Pancreas (tissue), 10 donors: ENCODE data around the gene PGD. TPM values are rescaled to one million over a fixed set of nuclear protein-coding genes. Genes with fewer than 3 reads are reported as not detected.

Experiments used
- ATAC-seq, 4 donors: fragments of 200-7000 bp; cut with Tn5 transposase; one replicate each; pipeline versions ENCODE4 v1.8.0 to v1.9.1; 2020; ENCODE audit warnings: mild to moderate bottlenecking in 4 of 4, moderate library complexity in 4 of 4
- DNase-seq, 6 donors: peaks; one replicate each; pipeline ENCODE4 v3.0.0-alpha.2; 2020
- FAIRE-seq: peaks from 2 replicates; lab custom pipeline; 2012; peaks lifted over from hg19 to GRCh38; lab: Jason Lieb, UNC
- H3K27ac ChIP-seq, 4 donors: fragments of 200-600 bp; sonication (generic); 1 replicate in 3 of 4; 2 replicates in 1 of 4; pipeline versions ENCODE4 v1.5.0 to v1.8.0; 2020
- H3K27me3 ChIP-seq, 4 donors: fragments of 200-600 bp; one replicate each; pipeline ENCODE4 v1.8.0; 2021
- H3K36me3 ChIP-seq, 3 donors: fragments of 200-600 bp; sonication (generic) in 1 of 3; one replicate each; pipeline versions ENCODE4 v1.5.0 to v1.8.0; 2020 to 2021
- H3K4me1 ChIP-seq, 3 donors: fragments of 200-600 bp; one replicate each; pipeline ENCODE4 v1.8.0; 2021
- H3K4me3 ChIP-seq, 4 donors: fragments of 200-600 bp; sonication (generic) in 2 of 4; one replicate each; pipeline versions ENCODE4 v1.5.0 to v1.8.0; 2020 to 2021
- H3K9me3 ChIP-seq, 4 donors: fragments of 200-600 bp; one replicate each; pipeline ENCODE4 v1.8.0; 2021
- WGBS, 2 donors: extraction: QIAGEN DNeasy Blood & Tissue Kit; methylation state at CpG; one replicate each; pipeline ENCODE4 v1.1.7; 2013; 5-methylcytosine and 5-hydroxymethylcytosine counted together
- intact Hi-C, 3 donors: fragments of 100-400 bp; cut with DNase I; formaldehyde crosslinking; loops; one replicate each; pipeline versions ENCODE4 v1.11.1 to v1.14.2; 2022
- polyA plus RNA-seq, 2 donors: library from polyadenylated mRNA; stranded (reverse); fragments of 200-250 nt; gene quantifications; one replicate each; pipeline ENCODE4 v1.2.3, GENCODE V29; 2013
- total RNA-seq, 6 donors: library from RNA; stranded (reverse); fragmentation: NEBNext Ultra II Directional in 4 of 6; extraction: Animal tissue kit (Norgen Biotek cat#: 25700) in 4 of 6; gene quantifications; one replicate each; pipeline versions ENCODE4 v1.2.1 to v1.2.4, GENCODE V29; 2021 to 2023
- TF ChIP-seq, protein P1 (sequence below), 4 donors: fragments of 200-600 bp; sonication (generic) in 3 of 4; IDR thresholded peaks; one replicate each; pipeline versions ENCODE4 v1.5.0 to v1.8.0; 2021; ENCODE audit warnings: antibody characterized with exemption in 4 of 4
- donor health status: healthy with polysubstance abuse.
- donor health status: DM: no; HTN: no; CAD: no; lungs with moderate emphysema.
- donor health status: DM: no; HTN: no; CAD: no.
- donor health status: control.
- donor health status: control.
- donor health status: Bipolar disorder and iron deficiency.
- donor health status: DM: yes; HTN: yes; CAD: no.
- donor health status: DM: no; HTN: no; CAD: no.
- donor health status: DM: no; HTN: no; CAD: no.
- donor health status: DM: yes; HTN: yes; CAD: no.

Gene PGD
- total and polyA plus RNA-seq, 8 donors, result 12.7 to 40.0 (median 23.3) TPM

- Histone ChIP-seq H3K4me1 (no peaks in the 10 kb centered on the region), H3K4me3 (no peak overlapping the region), H3K27ac (no peak overlapping the region), H3K36me3 (peaks cover 0 to 20% (median under 1%) of the 10 kb centered on the region in 3 donors), H3K9me3 (no peaks in the 10 kb centered on the region), H3K27me3 (no peaks in the 10 kb centered on the region)
- intact Hi-C loops, result no loop called here
- ATAC-seq (no peak), DNase-seq (no peak), FAIRE-seq (no peak)
- TF ChIP-seq, protein P1, sequence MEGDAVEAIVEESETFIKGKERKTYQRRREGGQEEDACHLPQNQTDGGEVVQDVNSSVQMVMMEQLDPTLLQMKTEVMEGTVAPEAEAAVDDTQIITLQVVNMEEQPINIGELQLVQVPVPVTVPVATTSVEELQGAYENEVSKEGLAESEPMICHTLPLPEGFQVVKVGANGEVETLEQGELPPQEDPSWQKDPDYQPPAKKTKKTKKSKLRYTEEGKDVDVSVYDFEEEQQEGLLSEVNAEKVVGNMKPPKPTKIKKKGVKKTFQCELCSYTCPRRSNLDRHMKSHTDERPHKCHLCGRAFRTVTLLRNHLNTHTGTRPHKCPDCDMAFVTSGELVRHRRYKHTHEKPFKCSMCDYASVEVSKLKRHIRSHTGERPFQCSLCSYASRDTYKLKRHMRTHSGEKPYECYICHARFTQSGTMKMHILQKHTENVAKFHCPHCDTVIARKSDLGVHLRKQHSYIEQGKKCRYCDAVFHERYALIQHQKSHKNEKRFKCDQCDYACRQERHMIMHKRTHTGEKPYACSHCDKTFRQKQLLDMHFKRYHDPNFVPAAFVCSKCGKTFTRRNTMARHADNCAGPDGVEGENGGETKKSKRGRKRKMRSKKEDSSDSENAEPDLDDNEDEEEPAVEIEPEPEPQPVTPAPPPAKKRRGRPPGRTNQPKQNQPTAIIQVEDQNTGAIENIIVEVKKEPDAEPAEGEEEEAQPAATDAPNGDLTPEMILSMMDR (IDR thresholded peaks at IDR 0.05), result no peak
- 75 to 77% methylated on average over 9 of the region's 9 CpGs for WGBS, 2 donors
Observed at GRCh38 chr1:10457875-10458274, 59.0 kb downstream of the PGD start.

GRCh38 chr1:10459184-10459583, 60.3 kb downstream of the PGD start:
- Histone ChIP-seq H3K27me3 (no peaks in the 10 kb centered on the region), H3K36me3 (peaks cover 0 to 27% (median 5%) of the 10 kb centered on the region in 3 donors), H3K4me1 (no peaks in the 10 kb centered on the region), H3K27ac (no peak overlapping the region), H3K4me3 (no peak overlapping the region), H3K9me3 (no peaks in the 10 kb centered on the region)
- intact Hi-C loops, result no loop called here
- ATAC-seq, result peak in 3 of 4 donors; percentile 35 to 79 (median 63)
- 53 to 62% methylated on average over 3 of the region's 3 CpGs for WGBS, 2 donors
- DNase-seq, result no peak
- TF ChIP-seq, protein P1 (IDR thresholded peaks at IDR 0.05), result no peak
- no peak for FAIRE-seq

GRCh38 chr1:10467078-10467477, 68.2 kb downstream of the PGD start:
- H3K27ac ChIP-seq, result no peak overlapping the region
- DNase-seq (no peak), ATAC-seq (no peak), FAIRE-seq (no peak)
- no peaks in the 10 kb centered on the region for H3K9me3 ChIP-seq
- peaks cover 0 to 29% (median 5%) of the 10 kb centered on the region in 3 donors for H3K36me3 ChIP-seq
- WGBS, 2 donors, result 96 to 98% methylated on average over 2 of the region's 2 CpGs
- no peak overlapping the region for H3K4me3 ChIP-seq
- no peaks in the 10 kb centered on the region for H3K27me3 ChIP-seq
- H3K4me1 ChIP-seq, result peaks cover 0 to 6% (median 6%) of the 10 kb centered on the region in 3 donors
- TF ChIP-seq, protein P1 (IDR thresholded peaks at IDR 0.05), result no peak
- intact Hi-C loops, result no loop called here

- intact Hi-C loops, result no loop called here
- DNase-seq (no peak), ATAC-seq (no peak), FAIRE-seq (no peak)
- H3K36me3 ChIP-seq, result peaks cover 0 to 15% (median 0%) of the 10 kb centered on the region in 3 donors
- H3K4me3 ChIP-seq, result no peak overlapping the region
- peaks cover 0 to 11% (median 9%) of the 10 kb centered on the region in 3 donors for H3K4me1 ChIP-seq
- 94 to 100% methylated on average over 4 of the region's 4 CpGs for WGBS, 2 donors
- H3K27me3 ChIP-seq, result no peaks in the 10 kb centered on the region
- H3K9me3 ChIP-seq, result no peaks in the 10 kb centered on the region
- TF ChIP-seq, protein P1 (IDR thresholded peaks at IDR 0.05), result no peak
- H3K27ac ChIP-seq, result no peak overlapping the region
Observed at GRCh38 chr1:10470043-10470442, 71.2 kb downstream of the PGD start.

Other genes with a start within 250 kb of the PGD start
- gene KIF1B, start 188.5 kb upstream of the PGD start, total RNA-seq, result 10 to 100 TPM; 18.3 to 26.4 (median 19.7) TPM
- gene KIF1B, start 188.5 kb upstream of the PGD start, polyA plus RNA-seq, result 1 to 10 TPM; 8.2 TPM
- gene CENPS, start 31.4 kb downstream of the PGD start, total RNA-seq, result 1 to 10 TPM; 4.7 to 9.3 (median 7.6) TPM
- gene CENPS, start 31.4 kb downstream of the PGD start, polyA plus RNA-seq, result 10 to 100 TPM; 13.4 to 19.9 TPM
- under 1 TPM in 1 of 6 donors, not detected in 5; 0.22 TPM for gene CORT, start 51.0 kb downstream of the PGD start, total RNA-seq
- under 1 TPM; 0.34 to 0.85 TPM for gene CORT, start 51.0 kb downstream of the PGD start, polyA plus RNA-seq
- gene DFFA, start 73.5 kb downstream of the PGD start, total RNA-seq, result 10 to 100 TPM; 11.8 to 17.4 (median 16.1) TPM
- 1 to 10 TPM; 6.9 to 8.9 TPM for gene DFFA, start 73.5 kb downstream of the PGD start, polyA plus RNA-seq
- 10 to 100 TPM in 1 of 6 donors, 1 to 10 TPM in 5; 6.0 to 10.3 (median 7.9) TPM for gene PEX14, start 75.9 kb downstream of the PGD start, total RNA-seq
- 10 to 100 TPM; 11.9 to 12.8 TPM for gene PEX14, start 75.9 kb downstream of the PGD start, polyA plus RNA-seq